Colon (tissue), 2 donors: ENCODE measurements around the gene PDSS1.
"Not testable (repeated sequence)": the region's sequence is repeated elsewhere in the genome, so short reads cannot be mapped to it uniquely, and the experiment has no call there.

Source experiments
- FAIRE-seq: peaks from 2 replicates; lab custom pipeline; 2012; peaks lifted over from hg19 to GRCh38; lab: Jason Lieb, UNC
- donor health status: control.
- donor health status: control.

Gene PDSS1, protein sequence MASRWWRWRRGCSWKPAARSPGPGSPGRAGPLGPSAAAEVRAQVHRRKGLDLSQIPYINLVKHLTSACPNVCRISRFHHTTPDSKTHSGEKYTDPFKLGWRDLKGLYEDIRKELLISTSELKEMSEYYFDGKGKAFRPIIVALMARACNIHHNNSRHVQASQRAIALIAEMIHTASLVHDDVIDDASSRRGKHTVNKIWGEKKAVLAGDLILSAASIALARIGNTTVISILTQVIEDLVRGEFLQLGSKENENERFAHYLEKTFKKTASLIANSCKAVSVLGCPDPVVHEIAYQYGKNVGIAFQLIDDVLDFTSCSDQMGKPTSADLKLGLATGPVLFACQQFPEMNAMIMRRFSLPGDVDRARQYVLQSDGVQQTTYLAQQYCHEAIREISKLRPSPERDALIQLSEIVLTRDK

DNA sequence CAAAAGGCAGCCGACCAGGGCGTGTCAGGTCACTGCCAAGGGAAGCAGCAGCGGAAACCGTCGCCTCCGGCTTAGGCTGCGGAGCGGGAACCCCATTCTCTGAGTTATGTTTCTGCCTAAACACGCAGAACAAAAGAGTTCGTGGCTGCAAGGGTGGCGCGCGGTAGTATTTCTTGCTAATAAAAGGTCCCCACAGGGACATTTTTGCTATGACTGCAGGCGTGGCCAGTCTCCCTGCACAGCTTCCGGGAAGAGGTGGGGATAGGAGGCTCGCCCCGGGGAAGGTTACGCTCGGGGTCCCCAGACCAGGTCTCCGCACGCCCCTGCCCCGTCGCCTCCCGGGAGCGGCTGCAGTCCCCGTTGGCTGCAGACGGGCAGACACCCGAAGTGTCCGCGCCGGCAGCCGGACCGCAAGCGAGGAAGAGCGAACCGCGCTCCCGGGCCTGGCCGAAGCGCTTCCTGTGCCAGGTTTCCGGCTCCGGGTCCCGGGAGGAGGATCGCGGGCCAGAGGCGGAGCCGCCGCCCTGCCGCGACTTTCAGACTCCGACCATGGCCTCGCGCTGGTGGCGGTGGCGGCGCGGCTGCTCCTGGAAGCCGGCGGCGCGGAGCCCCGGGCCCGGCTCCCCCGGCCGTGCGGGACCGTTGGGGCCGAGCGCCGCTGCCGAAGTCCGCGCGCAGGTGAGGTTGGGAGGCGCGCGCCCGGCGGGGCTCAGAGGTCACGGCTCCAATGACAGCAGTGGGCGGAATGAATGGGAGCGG lies at the start of gene PDSS1:
Gene PDSS1, plus strand, starts transcription at position 539 of the 759 bp plus-strand sequence. Its CDS starts 11 bp downstream, at position 550.
- FAIRE-seq, result no peak

DNA sequence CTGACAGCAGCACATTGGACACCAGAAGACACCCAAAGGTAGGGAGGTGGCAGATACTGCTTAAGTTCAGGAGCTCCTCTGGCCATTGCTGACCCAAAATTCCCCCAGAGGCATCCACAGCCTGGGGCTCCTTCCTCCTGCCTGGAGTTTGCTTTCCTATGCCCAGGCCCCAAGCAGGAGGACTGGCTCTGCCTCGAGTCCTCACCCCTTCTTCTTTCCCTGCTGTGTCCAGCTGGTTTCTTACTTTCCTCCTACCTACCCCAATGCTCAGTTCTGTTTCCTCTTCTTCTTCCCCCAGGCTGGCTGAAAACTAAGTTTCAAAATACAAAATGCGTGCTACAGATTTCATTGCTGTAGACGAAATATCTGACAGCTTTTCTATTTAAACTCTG lies 49.3 kb upstream of the PDSS1 start:
- FAIRE-seq, result not testable (repeated sequence)

DNA sequence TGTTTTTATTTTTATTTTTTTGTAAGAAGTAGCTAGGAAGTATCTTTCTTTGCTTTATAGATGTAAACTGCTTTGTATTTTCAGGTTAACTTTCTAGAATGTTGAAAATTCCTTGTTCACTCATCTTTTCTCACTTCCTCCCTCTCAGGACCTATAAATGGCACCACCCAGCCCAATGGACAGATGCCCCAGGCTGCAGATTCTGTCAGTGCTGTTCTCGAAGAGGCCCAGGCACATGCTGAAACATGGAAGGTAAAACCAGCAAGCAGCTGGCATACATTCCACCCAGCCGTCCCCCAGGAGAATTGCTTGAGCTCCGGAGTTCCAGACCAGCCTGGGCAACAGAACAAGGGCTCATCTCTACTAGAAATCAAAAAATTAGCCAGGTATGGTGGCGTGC lies 47.1 kb upstream of the PDSS1 start:
- FAIRE-seq, result no peak

DNA sequence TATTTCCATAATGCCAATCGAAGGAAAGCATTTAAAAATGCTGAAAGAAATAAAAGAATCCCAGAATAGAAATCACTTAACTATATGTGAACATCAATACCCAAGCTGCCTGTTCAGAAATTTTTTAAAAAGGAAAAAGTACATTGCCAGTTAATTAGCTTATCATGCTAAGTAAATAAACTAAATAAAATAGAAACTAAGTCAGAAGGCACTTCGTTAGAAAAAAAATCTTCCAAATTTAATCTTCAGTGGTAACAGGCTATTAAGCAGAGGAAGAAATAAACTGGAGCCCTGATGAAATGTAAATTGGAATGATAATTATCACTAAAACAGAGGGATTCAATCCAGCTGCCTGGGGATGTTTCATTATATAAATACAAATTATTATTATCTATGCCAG lies 46.0 kb upstream of the PDSS1 start:
- peak; percentile 47 for FAIRE-seq

DNA sequence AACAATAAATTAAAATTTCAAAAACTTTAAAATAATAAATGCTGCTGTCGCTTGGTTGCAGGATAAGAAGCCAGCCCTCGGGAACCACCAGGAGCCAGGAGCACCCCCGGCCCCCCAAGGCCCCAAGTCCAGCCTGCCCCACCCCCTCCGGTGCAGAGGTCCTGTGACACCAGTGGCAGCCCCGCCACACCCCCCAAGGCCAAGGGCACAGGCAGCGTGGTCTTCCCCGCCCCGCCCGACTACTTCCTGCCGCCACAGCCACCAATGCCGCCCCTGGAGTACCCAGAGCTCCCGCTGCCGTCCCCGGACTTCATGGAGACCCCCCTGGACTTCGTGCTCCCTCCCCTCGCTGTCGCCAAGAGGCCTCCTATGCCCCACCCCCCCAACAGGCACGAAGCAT lies 44.5 kb upstream of the PDSS1 start:
- FAIRE-seq, result no peak

DNA sequence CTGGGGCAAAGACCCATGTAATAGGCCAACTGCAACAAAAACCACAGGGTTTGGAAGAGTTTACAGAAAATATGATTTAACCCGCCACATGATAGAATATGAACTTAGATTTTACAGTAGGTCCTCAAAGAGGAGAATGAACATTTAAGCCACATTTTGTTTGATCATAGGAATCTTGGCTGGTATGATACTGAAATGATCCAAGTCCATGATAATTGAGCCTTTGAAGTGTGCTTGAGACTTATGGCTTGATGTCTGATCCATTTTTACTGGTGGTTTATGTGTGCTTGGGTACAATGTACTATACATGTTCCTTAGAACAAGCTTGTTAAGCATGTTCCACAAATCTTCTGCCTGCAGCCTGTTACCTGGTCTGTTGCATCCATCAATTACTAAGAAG lies 41.8 kb upstream of the PDSS1 start:
- FAIRE-seq, result no peak

DNA sequence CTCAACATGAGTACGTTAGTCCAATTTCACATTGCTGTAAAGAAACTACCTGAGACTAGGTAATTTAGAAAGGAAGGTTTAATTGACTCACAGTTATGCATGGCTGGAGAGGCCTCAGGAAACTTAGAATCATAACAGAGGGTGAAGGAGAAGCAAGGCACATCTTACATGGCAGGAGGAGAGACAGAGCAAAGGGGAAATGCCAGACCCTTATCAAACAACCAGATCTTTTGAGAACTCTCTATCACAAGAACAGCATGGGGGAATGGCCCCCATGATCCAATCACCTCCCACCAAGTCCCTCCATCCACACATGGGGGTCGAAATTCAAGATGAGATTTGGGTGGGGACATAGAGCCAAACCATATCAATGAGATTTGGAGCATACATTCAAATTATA lies 34.6 kb upstream of the PDSS1 start:
- no peak for FAIRE-seq

DNA sequence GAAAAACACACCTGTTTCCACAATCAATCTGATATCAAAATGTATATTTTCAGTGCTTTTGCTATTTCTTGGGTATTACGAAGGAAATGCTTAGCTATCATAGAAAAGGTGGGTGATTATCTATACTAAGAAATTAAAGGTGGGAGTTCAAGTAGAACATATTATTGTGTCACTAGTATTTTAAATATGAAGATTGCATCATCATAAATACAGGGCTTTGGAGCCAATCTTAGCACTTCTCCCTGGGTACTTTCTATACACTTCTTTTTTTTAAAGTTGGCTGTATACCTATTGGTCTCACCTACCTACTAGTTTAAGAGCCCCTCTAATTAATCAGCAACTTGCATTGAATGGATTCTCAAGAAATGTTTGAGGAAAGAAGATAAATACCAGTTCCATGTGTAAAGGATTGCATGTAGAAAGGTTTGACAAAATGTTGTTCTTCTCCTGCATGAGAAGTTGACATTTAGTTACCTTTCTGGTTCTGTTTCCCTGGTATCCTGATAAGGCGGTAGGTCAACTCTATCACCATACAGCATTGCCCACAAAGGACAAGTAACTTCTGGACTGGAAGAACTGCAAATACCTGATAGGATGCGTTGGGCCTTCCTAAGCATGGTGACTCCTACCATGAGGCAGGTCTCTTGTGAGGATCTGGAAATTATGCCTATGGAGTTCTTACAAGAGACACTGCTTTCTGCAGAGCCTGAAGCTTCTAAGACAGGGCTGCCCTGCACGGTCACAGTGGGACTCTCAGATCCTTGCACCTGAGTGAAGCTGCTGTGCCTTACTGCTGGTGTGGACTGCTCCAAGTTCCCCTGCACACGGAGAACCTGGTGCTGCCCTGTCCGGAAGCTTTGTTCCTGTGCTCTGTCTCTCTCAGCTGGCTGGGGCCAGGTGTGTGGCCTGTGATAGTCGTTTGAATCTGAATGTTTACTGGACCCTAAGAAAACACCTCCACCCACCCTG lies 32.1 kb upstream of the PDSS1 start:
- no peak for FAIRE-seq

DNA sequence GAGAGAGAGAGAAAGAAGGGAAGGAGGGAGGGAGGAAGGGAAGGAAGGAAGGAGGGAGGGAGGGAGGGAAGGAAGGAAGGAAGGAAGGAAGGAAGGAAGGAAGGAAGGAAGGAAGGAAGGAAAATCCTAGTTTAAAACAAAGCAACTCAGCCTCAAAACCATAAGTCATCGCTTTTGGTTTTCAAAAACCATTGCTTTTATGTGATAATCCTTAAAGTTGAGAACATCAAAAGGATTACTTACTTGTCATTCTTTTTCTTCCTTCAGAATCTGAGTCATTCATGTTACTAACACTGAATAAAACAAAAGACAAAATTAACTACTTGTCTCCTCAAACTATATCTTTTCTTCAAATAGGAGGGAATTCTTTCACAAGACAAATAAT lies 21.6 kb upstream of the PDSS1 start:
- FAIRE-seq, result no peak

DNA sequence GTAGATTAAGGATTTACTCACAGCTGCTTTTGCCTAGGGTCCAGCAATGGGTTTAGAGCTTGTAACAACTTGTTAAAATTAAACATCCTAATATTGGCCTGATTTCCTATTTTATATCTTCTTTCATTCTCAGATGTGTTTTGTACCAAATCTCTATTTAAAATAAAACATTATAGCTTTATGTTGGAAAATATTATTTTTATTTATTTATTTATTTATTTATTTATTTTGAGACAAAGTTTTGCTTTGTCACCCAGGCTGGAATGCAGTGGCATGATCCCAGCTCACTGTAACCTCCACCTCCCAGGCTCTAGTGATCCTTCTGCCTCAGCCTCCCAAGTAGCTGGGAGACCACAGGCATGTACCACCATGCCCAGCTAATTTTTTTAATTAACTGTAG lies 17.9 kb upstream of the PDSS1 start:
- no peak for FAIRE-seq

DNA sequence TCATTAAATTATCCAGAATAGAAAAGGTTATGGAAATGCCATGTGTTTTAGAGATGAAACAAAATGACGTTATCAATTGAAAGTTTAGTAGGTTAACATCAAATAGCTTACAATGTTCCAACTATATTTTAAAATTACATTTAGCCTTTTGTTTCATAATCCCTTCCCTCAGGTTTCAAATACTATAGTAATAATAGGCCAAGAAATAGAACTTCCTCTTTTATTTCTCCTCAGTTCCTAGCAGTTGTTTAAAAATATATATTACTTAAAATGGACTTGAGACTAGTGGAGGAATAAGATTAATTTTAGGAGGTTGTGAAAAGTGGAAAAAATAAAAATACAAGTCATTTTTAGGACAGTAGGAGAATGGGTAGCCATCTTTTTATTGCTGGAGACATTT lies 16.4 kb upstream of the PDSS1 start:
- peak; percentile 69 for FAIRE-seq

DNA sequence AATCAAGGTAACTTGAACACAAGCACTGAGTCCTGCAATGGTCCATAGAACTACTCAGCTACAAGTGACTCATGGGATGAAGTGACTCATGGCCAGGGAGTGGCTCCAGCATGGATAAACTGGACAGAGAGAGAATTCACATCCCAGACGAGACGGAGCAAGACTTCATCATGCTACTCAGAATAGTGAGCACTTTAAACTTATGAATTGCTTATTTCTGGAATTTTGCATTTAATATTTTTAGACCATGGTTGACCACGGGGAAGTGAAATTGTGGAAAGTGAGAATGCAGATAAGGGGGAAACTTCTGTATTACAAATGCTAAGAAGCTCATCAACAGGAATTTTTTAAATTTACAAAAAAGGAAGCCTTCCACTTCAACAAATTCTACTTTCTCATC lies 15.5 kb upstream of the PDSS1 start:
- not testable (repeated sequence) for FAIRE-seq

DNA sequence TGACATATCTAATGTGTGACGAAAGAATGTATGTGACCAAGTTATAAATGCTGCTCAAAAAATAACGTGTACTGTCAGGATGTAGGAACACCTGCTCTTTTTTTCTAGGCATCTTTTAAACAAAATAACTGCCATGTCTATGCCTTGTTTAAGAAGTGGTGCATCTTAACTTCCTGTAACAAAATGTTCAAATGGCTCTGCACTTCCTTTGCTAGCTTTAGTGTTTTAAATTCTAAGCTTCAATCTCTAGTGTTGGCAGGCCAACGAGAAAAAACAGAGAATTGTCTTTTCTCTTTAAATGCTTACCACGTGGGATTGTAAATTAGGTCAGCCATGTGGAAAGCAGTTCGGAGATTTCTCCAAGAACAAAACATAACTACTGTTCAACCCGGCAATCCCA lies 14.6 kb upstream of the PDSS1 start:
- no peak for FAIRE-seq

DNA sequence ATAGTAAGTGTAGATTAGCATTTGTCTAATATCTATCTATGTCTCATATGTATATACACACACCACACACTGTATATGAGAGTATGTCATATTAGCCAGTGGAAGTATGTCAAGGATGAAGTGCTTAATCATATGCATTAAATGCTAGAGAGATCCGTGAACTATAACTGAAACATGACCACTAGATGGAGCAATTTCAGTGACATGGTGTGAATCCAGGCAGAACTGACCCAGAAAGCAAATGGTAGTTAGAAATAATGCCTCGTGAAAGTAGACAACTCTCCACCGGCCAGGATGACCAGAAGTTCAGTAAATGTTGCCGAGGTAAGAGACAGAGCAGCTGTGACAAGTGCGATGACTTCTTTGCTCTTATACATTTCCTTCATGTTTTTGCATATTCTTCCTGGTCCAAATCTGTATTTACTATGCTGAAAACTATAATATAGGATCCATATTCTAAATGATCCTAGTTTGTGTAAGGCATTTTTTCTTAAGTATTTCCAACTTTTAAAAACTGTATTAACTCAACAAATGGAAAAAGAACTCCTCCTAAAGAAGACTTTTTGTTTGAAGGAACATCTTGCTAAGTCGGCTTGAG lies 12.7 kb upstream of the PDSS1 start:
- peak; percentile 87 for FAIRE-seq

DNA sequence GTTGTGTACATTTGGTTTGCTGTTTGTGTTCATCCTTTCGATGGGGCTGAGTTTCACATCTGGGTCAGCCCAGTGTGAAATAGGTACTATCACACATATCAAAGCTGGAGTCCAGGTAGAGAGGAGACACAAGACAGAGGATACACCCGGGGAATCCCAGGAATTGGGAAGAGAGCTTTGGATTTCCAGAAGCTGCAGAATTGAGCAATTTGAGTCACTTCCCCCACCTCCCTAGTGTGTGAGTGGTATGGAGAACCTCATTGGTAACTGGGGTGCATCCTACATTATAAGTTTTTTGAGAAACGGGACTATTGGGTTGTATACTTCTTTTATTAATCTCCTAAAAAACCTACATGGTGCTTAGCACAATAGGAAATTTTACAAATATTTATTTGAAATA lies 12.1 kb upstream of the PDSS1 start:
- no peak for FAIRE-seq

DNA sequence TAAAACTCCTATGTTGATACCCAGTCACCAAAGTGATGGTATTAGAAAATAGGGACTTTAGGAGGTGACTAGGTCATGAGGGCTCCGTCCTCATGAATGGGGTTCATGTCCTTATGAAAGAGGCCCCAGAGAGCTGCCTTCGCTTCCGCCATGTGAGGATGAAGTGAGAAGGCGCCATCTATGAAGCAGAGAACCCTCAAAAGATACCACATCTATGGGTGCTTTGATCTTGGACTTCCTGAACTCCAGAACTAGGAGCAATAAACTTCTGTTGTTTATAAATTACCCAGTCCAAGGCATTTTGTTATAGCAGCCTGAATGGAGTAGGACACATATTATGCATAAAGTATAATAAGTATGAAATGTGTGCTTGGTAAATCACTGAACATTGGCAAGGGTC lies 8.1 kb upstream of the PDSS1 start:
- no peak for FAIRE-seq

DNA sequence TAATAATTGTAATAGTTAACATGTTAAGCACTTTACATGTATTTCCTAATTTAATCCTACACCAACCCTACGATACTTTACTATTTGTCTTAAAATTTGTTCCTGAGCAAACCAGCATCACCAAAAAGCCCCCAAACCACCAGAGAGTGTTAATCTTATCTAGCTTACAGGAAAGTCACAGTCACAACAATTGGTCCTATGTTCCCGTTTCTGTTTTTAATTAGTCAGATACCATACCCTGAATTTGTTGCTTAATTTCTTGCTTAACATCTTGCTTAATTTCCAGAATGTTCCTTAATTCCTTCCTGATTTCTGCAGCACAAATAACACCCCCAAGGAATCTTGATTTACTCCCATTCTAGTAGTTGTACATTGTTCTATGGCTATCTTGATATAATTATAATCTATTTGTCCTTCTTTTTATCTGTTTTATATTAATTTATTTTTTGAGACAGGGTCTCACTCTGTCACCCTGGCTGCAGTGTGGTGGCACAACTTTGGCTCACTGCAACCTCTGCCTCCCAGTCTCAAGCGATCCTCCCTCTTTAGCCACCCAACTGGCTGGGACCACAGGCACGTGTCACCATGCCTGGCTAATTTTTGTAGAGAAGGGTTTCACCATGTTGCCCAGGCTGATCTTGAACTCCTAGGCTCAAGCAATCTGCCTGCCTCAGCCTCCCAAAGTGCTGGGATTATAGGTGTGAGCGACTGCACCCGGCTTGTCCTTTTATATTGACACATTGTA lies 6.6 kb upstream of the PDSS1 start:
- no peak for FAIRE-seq

DNA sequence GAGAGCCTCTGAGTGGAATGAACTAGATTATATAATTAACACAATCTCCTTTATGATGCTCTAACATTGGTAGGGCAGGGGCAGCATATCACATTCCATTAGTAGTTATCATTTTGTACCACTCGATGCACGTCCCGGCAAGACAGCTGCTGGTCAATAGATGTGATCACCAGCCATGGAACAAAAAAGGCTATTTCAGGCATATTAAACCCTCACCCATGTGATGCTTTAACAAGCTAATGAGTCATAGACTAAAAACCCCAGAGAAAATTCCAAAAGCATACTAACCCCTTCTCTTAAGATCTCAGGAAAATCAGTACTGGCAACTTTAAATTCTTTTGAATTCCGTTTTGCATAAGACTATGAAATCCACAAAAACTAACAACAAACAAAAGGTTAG lies 3.0 kb upstream of the PDSS1 start:
- not testable (repeated sequence) for FAIRE-seq

DNA sequence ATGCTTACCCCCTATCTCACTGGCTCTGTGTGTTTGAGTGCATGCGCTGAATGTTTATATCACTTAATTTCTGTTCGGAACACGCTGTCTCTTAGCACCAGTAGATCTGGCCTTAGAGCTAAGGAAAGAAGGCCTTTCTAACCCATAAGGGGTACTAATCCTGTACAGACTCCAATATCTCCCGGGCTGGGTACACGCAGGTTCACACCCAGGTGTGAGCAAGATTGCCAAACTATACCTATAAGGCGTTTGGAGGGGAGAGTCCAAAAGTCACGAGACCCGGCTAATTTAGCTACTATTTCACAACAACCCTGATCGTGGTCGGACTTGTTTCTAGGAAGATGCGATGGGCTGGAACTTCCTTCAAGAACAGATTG lies 727 bp upstream of the PDSS1 start:
- FAIRE-seq, result no peak

DNA sequence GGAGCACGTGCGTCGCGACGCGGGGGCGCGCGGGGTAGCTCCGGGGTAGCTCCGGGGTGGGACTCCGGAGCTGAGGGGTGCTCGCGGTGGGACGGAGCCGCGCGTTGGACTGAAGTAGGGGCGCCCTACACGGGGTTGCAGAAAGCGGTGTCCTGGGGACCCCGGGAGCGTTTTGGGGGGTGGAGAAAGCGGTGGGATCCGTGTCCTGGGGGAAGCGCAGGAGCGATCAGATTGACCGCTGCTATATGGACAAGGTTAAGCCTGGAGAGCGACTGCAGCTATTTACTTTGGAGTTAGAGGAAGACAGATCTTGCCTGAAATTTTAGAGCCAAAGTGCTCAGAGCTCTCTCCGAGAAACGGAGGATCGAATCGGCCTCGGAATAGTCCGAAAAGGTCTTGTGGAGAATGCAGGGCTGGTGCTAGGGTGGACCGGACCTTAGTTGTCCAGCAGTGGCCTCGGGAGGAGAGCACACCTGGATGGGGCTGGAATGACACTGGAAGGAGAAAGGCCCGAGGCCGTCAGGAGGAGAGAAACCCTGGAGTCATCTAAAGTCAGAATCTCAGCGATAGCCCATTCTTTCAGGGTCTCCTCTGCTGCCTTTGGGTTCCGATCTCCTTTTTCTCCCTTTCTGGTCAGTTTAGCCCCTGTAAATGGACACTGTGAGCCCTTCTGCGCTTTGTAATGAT lies 564 bp downstream of the PDSS1 start:
- FAIRE-seq, result no peak

DNA sequence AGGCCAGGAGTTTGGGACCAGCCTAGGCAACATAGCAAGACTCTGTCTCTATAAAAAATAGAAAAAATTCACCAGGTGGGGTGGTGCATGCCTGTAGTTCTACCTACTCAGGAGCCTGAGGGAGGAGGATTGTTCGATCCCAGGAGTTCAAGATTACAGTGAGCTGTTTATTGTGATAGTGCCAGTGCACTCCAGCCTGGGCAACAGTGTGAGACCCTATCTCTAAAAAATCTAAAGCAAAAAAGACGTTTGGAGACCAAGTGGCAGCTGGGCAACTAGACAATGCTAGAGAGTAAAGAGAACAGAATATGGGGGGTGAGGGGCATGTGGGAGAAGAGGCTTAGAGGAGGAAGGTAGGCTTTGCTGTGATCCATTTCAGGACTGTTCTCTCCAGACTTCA lies 1.4 kb downstream of the PDSS1 start:
- no peak for FAIRE-seq
